Activated naive CD4-positive, alpha-beta T cell treated with anti-CD3 and anti-CD28 coated beads, Interleukin-2, amount 50 U/mL, for 24 hours (primary cell): Measurements from ENCODE around the gene FKTN.
"Not testable (repeated sequence)": the region's sequence is repeated elsewhere in the genome, so short reads cannot be mapped to it uniquely, and the experiment has no call there.

ENCODE experiments used
- H3K27ac Mint-ChIP-seq: one replicate; pipeline ENCODE4 v1.8.0; 2021; ENCODE audit warnings: mild to moderate bottlenecking, mixed read lengths
- H3K27me3 Mint-ChIP-seq: one replicate; pipeline ENCODE4 v1.8.0; 2021; ENCODE audit warnings: mixed read lengths
- H3K36me3 Mint-ChIP-seq: one replicate; pipeline ENCODE4 v1.8.0; 2021; ENCODE audit warnings: mixed read lengths
- H3K4me1 Mint-ChIP-seq: one replicate; pipeline ENCODE4 v1.8.0; 2021; ENCODE audit warnings: mixed read lengths
- H3K4me3 Mint-ChIP-seq: one replicate; pipeline ENCODE4 v1.8.0; 2021; ENCODE audit warnings: mild to moderate bottlenecking, mixed read lengths
- H3K9me3 Mint-ChIP-seq: one replicate; pipeline ENCODE4 v1.8.0; 2021; ENCODE audit warnings: mixed read lengths

The FKTN gene

DNA sequence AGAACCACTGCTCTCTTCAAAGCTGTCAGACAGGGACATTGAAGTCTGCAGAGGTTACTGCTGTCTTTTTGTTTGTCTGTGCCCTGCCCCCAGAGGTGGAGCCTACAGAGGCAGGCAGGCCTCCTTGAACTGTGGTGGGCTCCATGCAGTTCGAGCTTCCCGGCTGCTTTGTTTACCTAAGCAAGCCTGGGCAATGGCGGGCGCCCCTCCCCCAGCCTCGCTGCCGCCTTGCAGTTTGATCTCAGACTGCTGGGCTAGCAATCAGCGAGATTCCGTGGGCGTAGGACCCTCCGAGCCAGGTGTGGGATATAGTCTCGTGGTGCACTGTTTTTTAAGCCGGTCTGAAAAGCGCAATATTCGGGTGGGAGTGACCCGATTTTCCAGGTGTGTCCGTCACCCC is 23.6 kb downstream of the FKTN start:
- peaks cover 14% of the 10 kb centered on the region for H3K36me3 Mint-ChIP-seq
- H3K27ac Mint-ChIP-seq, H3K4me1 Mint-ChIP-seq, H3K9me3 Mint-ChIP-seq, H3K4me3 Mint-ChIP-seq, H3K27me3 Mint-ChIP-seq: not testable (repeated sequence)

DNA sequence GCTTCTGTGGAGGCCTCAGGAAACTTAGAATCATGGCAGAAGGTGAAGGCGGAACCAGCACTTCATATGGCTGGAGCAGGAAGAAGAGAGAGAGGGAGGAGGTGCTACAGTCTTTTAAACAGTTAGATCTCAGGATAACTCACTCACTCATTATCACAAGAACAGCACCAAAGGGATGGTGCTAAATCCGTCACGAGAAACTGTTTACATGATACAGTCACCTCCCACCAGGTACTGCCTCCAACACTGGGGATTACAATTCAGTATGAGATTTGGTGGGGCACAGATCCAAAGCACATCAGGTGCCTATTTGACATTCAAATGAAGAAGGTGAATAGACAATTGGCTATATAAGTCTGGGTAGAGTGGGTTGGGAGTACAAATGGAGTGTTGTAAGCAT is 35.2 kb downstream of the FKTN start:
- no peaks in the 10 kb centered on the region for H3K27me3 Mint-ChIP-seq
- H3K9me3 Mint-ChIP-seq = peaks cover 6% of the 10 kb centered on the region
- no peaks in the 10 kb centered on the region for H3K4me1 Mint-ChIP-seq
- no peak overlapping the region for H3K4me3 Mint-ChIP-seq
- H3K27ac Mint-ChIP-seq = no peak overlapping the region
- H3K36me3 Mint-ChIP-seq = peaks cover 30% of the 10 kb centered on the region

DNA sequence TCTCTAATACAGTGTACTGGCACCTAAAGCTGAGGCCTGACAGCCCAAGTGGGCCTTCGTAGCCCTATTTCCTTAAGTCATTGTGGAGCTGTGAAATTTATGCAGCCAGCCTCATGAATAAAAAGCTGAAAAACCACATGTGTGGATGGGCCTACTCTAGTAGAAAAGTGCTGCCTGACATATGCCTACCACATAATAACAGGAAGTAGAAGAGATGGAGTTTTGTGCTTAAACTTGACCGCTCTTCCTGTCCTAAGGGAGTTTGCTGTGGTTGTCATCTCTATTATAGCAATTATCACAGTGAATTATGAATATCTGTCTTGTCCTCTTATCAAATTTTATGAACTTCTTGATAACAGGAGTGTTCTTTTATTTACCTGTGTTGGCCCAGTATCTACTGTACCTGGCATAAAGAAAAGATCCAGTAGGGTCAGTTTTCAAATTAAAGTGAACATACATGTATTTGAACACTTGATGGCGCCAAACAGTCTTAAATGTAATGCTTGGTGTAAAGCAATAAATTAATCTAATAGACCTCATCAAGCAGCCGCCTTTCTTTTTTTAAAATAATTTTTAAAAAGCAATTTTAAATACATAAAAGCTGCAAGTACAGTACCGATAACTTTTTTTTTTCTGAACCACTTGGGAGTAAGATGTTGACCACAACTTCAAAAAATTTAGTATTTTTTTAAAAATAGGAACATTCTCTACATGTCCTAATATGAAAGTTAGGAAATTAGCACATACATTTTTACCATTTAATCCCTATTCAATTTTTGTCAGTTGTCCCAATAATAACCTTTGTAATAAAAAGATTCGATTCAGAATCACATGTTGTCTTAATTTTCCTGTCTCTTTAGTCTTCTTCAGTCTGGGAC is 51.0 kb downstream of the FKTN start:
- no peak overlapping the region for H3K4me3 Mint-ChIP-seq
- H3K36me3 Mint-ChIP-seq = peaks cover 20% of the 10 kb centered on the region
- H3K9me3 Mint-ChIP-seq = no peaks in the 10 kb centered on the region
- H3K27ac Mint-ChIP-seq = no peak overlapping the region
- no peaks in the 10 kb centered on the region for H3K4me1 Mint-ChIP-seq
- H3K27me3 Mint-ChIP-seq = no peaks in the 10 kb centered on the region

DNA sequence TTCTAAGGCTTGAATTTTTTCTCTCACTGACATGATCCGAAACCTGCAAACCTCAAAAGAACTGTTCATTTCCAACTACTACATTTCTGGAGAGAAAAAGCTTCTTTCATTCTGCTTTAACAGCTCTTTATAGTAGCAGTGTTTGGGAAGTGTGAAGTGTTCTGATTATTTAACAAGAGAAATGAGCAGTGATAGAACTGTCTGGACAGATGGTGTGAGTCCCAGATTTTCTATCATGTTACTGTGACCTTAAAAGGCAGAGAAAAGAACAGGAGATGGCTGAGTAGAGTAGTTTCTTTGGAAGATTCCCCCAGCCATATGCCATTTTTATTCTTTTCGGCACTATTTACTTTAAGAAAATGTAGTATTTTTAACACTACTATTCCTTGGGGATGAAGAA is 63.1 kb downstream of the FKTN start:
- no peak overlapping the region for H3K27ac Mint-ChIP-seq
- H3K9me3 Mint-ChIP-seq = no peaks in the 10 kb centered on the region
- H3K27me3 Mint-ChIP-seq = no peaks in the 10 kb centered on the region
- H3K36me3 Mint-ChIP-seq = peaks cover 15% of the 10 kb centered on the region
- H3K4me1 Mint-ChIP-seq = no peaks in the 10 kb centered on the region
- H3K4me3 Mint-ChIP-seq = no peak overlapping the region

DNA sequence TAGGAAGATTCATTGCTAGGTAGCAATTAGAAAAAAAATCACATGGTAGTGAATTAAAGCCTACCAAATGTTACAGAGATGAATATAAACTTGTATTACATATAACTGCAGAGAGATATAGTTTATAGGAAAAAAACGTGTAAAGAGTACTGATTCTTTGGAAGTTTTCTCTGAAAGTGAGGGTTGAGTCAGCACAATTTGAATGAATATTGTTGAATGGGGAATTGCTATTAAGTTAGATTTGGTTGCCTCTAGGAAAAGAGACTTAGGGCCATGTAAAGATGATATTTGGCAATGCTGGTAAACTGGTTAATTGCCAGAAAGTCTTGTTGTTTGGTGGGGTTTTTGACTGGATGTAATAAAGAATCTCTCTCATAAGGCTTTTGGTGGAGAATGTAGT is 67.2 kb downstream of the FKTN start:
- no peak overlapping the region for H3K4me3 Mint-ChIP-seq
- no peaks in the 10 kb centered on the region for H3K27me3 Mint-ChIP-seq
- no peaks in the 10 kb centered on the region for H3K4me1 Mint-ChIP-seq
- no peak overlapping the region for H3K27ac Mint-ChIP-seq
- H3K36me3 Mint-ChIP-seq = peaks cover 32% of the 10 kb centered on the region
- H3K9me3 Mint-ChIP-seq = no peaks in the 10 kb centered on the region

DNA sequence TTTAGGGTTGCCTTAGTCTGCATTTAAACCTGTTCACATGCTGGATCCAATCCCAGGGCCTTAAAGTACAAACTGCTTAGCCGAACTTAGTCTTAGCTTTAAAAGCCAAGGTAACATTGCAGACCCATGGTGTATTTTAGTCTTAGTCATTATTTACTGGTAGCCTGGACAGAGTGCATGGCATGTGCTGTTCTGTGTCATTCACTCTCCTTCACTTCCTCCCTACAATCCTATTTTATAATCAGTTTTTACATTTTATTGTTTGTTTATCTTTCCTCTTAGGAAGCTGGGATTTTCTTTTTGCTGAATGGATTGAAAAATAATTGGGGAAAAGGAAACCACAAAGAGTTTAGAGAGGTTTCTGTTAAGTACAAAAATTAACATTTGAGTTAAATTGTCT is 74.9 kb downstream of the FKTN start:
- Mint-ChIP-seq H3K36me3 (peaks cover 21% of the 10 kb centered on the region), H3K27me3 (no peaks in the 10 kb centered on the region), H3K27ac (no peak overlapping the region)

DNA sequence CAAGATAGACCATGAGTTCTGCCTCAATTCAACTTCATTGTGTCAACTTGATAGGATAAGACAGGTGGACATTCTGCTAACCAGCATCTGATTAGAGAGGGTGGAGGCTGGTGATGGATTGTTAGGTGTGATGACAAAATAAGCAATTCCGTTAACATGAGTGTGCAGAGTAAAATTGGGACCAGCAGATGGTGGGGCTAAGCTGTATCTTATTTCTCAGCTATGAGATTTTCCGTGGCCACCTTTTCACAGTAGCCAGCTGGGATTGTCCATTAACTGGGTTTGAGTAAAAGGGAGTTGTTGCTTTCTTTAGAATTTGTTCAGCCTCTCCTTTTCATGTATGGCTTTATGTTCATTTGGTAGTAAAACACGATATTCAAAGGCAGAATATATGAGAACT is 75.5 kb downstream of the FKTN start:
- H3K4me1 Mint-ChIP-seq = no peaks in the 10 kb centered on the region
- no peak overlapping the region for H3K4me3 Mint-ChIP-seq
- no peak overlapping the region for H3K27ac Mint-ChIP-seq
- no peaks in the 10 kb centered on the region for H3K9me3 Mint-ChIP-seq
- no peaks in the 10 kb centered on the region for H3K27me3 Mint-ChIP-seq
- H3K36me3 Mint-ChIP-seq = peaks cover 19% of the 10 kb centered on the region

More for the DNA sequence above, 74.9 kb downstream of the FKTN start:
- H3K4me1 Mint-ChIP-seq = no peaks in the 10 kb centered on the region
- H3K4me3 Mint-ChIP-seq = no peak overlapping the region
- H3K9me3 Mint-ChIP-seq = no peaks in the 10 kb centered on the region

DNA sequence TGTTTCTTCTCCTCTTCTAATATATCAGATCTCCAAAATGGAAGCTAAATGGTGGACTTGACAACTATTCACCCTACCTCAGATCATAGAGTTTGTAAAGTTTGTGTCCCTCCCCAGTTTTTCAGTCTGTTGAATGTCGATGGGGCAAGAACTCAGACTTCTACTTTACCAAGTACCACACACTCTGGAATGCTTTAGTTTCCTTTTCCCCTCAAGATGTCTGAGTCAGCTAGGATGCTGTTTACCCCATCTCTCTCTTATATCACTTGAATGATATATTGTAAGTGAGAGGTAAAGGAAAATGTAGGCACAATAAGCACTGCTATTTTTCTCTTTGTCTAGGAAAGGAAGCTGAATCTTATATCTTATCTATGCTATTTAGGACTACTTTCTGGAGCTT is 78.4 kb downstream of the FKTN start:
- H3K36me3 Mint-ChIP-seq = peaks cover 17% of the 10 kb centered on the region
- H3K27me3 Mint-ChIP-seq = no peaks in the 10 kb centered on the region
- no peak overlapping the region for H3K27ac Mint-ChIP-seq

DNA sequence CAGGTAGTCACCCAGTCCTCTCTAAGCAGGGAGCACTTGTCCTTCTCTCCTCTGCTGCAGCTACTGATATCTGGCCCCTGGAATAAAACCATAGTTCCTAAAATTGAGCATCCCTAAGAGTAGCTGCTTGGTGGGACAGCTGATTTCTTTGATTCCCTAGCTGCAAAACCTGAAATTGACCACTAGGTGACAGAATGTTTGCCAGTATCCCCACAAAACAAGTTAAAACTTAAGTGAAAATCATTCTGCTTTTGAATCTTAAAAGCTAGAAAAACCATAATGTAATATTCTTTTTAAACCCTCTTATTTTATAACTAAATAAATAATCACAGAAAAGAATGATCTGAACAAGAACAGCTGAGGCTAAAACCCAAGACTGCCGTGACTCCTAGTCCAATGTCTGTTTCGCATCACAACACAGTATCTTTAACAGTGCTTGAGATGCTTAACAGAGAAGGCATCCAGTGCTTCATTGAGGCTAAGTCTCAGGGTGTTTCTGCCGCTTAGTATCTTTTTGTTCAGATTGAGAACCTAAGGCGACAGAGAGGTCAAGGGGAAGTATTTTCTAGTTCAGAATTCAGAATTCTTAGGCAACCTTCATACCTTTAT is 80.0 kb downstream of the FKTN start:
- Mint-ChIP-seq H3K27me3 (no peaks in the 10 kb centered on the region), H3K4me1 (no peaks in the 10 kb centered on the region), H3K36me3 (peaks cover 21% of the 10 kb centered on the region), H3K27ac (no peak overlapping the region), H3K4me3 (no peak overlapping the region), H3K9me3 (no peaks in the 10 kb centered on the region)

More for the DNA sequence above, 78.4 kb downstream of the FKTN start:
- Mint-ChIP-seq H3K4me1 (no peaks in the 10 kb centered on the region), H3K9me3 (no peaks in the 10 kb centered on the region), H3K4me3 (no peak overlapping the region)

DNA sequence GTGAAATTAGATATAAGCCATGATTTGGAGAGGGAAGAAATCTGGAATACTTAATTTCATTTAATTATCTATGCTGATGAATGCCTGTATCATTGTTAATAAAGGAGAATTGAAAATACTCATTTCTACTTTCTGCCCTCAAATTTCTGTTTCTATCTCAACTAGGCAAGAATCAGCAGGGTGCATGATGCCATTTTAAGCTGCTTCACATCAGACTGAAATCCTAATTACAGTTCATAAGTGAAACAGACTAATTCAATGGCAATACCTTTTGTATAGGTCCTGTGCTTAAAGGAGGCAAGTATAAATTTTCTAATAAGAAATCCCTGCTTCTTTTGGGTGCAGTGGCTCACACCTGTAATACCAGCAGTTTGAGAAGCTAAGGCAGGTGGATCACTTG is 82.0 kb downstream of the FKTN start:
- H3K36me3 Mint-ChIP-seq = peaks cover 22% of the 10 kb centered on the region
- H3K4me3 Mint-ChIP-seq = no peak overlapping the region
- no peaks in the 10 kb centered on the region for H3K4me1 Mint-ChIP-seq
- H3K27ac Mint-ChIP-seq = no peak overlapping the region
- no peaks in the 10 kb centered on the region for H3K9me3 Mint-ChIP-seq
- H3K27me3 Mint-ChIP-seq = no peaks in the 10 kb centered on the region

DNA sequence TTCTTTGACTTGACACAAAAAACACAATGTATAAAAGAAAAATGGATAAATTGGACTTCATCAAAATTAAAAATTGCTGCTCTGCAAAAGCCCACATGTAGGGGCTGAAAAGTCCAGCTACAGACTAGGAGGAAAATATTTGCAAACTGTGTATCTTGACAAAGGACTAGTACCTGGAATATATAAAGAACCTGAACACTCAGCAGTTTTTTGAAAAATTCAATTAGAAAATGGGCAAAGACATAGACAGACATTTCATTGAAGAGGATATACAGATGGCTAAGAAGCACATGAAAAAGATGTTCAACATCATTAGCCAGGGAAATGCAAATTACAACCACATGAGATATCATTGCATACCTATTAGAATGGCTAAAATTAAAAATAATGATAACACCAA is 85.9 kb downstream of the FKTN start:
- Mint-ChIP-seq H3K4me3 (no peak overlapping the region), H3K9me3 (no peaks in the 10 kb centered on the region), H3K27ac (no peak overlapping the region), H3K36me3 (peaks cover 15% of the 10 kb centered on the region), H3K27me3 (no peaks in the 10 kb centered on the region), H3K4me1 (no peaks in the 10 kb centered on the region)

DNA sequence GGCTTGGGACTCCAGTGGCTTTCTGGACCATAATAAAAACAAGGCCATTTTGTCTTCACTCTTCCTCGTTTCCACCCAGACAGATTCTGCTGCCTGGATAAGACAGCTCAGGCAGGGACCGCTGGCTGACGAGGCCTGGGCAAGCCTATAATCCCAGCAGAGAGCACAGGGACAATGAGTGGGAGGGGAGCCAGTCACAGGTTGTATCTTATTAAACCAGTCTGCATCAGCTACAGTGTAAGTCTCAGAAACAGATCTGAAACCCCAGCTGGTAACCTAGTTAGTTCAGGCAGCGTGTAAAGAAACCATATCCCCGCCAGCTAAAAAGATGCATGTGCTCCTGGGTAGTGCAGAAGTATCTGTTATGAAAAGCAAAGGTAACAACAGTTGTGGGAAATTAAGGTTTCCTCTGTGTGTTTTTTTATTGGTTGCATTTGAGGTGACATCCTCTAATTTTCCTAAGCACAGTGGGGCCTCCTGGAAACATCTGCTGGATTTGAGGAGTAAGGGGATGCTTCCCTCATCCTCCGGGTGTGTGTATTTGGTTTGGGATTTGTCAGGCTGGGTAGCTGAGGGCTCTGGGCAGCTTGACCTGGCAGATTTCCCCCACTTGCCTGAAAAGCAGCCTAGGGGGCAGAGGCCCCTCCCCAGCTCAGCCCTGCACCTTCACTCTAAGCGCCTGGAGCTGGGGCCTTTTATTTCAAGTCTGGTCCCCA is 89.1 kb downstream of the FKTN start:
- Mint-ChIP-seq H3K27me3 (no peaks in the 10 kb centered on the region), H3K27ac (no peak overlapping the region), H3K9me3 (no peaks in the 10 kb centered on the region), H3K4me1 (no peaks in the 10 kb centered on the region), H3K36me3 (peaks cover 3% of the 10 kb centered on the region), H3K4me3 (no peak overlapping the region)

DNA sequence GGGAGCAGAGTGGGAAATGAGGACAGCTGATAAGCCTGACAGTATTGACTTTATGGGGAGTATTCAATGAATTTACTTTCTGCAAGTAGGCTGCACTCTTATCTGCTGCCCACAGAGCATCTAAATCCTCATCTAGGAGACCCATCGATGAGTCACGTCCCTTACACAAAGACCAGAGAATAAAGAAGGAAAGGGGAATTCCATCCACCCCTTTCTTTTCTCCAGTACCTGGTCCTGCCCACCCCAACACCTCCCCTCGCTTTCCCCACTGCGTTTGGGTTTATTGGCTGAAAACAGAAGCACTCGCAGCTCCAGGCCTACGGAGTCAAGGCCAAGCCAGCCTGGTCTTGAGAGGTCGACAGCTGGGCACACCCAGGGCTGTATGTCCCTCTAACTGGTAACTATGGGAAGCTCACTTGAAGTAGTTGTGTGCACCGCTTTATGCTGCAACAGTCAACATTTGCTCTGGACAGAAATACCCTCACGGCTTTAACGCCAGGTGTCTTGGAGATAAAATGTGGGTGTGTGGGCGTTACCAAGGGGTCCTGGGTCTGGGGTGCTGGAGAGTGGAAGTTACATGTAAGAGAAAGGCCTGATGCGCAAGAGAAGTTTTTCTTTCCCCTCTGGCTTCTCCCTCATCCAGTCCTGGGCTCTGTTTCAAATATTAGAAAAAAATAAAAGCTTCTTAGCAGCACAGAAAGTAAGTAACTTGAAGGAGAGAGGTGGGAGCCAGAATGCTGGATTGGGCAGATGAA is 89.8 kb downstream of the FKTN start:
- Mint-ChIP-seq H3K9me3 (no peaks in the 10 kb centered on the region), H3K4me1 (no peaks in the 10 kb centered on the region), H3K27ac (no peak overlapping the region), H3K4me3 (no peak overlapping the region), H3K27me3 (no peaks in the 10 kb centered on the region), H3K36me3 (peaks cover 2% of the 10 kb centered on the region)

DNA sequence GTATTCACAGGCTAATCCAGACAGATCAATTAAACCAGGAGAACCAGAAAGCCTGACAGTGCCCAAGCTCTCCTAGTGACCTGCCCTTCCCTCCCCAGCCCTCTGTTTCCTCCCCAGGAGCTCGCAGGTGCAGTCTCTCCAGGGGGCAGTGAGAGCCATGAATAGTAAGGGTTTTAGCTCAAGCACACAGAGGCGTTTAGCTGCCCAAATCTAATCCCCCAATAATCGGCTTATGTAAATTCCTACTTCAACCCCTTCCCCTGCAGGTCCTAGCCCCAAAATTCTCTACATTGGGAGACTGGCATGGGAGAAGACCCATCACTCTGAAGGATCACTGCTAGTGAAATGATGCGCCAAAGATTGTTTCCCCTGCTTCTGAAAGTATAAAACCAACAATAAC is 93.9 kb downstream of the FKTN start:
- H3K9me3 Mint-ChIP-seq = no peaks in the 10 kb centered on the region
- no peak overlapping the region for H3K27ac Mint-ChIP-seq
- H3K4me3 Mint-ChIP-seq = no peak overlapping the region
- no peaks in the 10 kb centered on the region for H3K36me3 Mint-ChIP-seq
- H3K4me1 Mint-ChIP-seq = peaks cover 11% of the 10 kb centered on the region
- peaks cover 11% of the 10 kb centered on the region for H3K27me3 Mint-ChIP-seq

DNA sequence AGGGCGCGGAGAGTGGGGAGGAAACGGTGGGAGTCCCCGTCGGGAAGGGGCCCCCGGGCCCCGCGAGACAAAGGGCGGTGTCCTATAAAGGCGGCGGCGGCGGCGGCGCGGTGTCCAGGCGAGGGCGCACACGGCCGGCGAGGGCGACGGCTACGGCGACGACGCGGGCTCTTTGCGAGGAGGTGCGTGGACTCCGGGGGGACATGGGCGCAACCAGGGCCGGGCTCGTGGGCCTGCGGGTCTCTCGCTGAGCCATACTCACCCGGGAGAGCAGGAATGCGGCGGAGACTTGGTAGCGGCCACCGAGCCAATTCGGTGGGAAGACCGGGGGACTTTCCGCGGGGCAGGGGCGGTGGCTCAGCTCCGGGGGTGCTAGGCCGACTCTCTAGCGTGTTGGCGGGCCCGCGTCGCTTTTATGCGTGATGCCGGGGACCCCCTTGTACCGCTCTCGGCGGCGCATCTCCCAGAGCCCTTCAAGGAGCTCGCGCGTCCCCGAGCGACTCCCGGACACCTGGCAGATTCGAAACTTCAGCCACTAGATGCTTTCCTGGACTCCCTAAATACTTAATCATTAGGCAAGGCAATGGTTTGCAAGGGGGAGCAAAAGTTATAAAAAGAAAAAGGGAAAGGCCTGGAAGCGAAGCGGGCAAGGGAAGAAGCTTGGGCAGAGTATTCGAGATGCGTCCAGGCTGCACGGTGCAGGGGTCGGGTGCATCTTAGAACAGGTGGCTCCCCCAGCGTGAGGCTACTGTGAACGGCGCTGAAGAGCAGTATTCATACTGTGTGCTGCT is 98.4 kb downstream of the FKTN start:
- Mint-ChIP-seq H3K4me1 (peaks cover 14% of the 10 kb centered on the region), H3K27ac (no peak overlapping the region), H3K9me3 (no peaks in the 10 kb centered on the region), H3K27me3 (peaks cover 26% of the 10 kb centered on the region), H3K4me3 (peak overlapping the region; percentile 69), H3K36me3 (no peaks in the 10 kb centered on the region)
